ENCODE measurements around the gene TCERG1L. TPM values are rescaled to one million over a fixed set of nuclear protein-coding genes. Genes with fewer than 3 reads are reported as not detected.

The TCERG1L gene
- total RNA-seq, 6 experiments from 2014 or later: not detected

- Histone ChIP-seq H3K4me3 (no peak overlapping the region), H3K27me3 (no peaks in the 10 kb centered on the region), H3K9me3 (no peaks in the 10 kb centered on the region), H3K36me3 (no peaks in the 10 kb centered on the region), H3K27ac (no peak overlapping the region), H3K4me1 (no peaks in the 10 kb centered on the region)
- TF ChIP-seq CTCF (IDR thresholded peaks at IDR 0.05) (no peak), POLR2A (IDR thresholded peaks at IDR 0.05) (no peak)
- 43% methylated on average over 22 of the region's 29 CpGs for WGBS (ENCODE audit: insufficient coverage, low coverage, low lambda C conversion rate, missing lambda C conversion rate)
- ATAC-seq (peak; percentile 41 to 58 (median 56)), DNase-seq (no peak)
- intact Hi-C loops (cut with DNase I): no loop called here
Observed at GRCh38 chr10:131094527-131095312, 216.8 kb downstream of the TCERG1L start.

GRCh38 chr10:131093795-131094366 lies 217.6 kb downstream of the TCERG1L start:
- 58% methylated on average over 14 of the region's 19 CpGs for WGBS (ENCODE audit: insufficient coverage, low coverage, low lambda C conversion rate, missing lambda C conversion rate)
- H3K27ac ChIP-seq: no peak overlapping the region
- TF ChIP-seq POLR2A (IDR thresholded peaks at IDR 0.05) (no peak), CTCF (IDR thresholded peaks at IDR 0.05) (no peak)
- peak; percentile 14 to 38 (median 25) for ATAC-seq
- H3K4me1 ChIP-seq: no peaks in the 10 kb centered on the region
- no peaks in the 10 kb centered on the region for H3K9me3 ChIP-seq
- no peak for DNase-seq
- intact Hi-C loops (cut with DNase I): no loop called here
- no peaks in the 10 kb centered on the region for H3K36me3 ChIP-seq
- H3K27me3 ChIP-seq: no peaks in the 10 kb centered on the region
- H3K4me3 ChIP-seq: no peak overlapping the region

- 20% methylated on average over 1 of the region's 14 CpGs for WGBS (ENCODE audit: insufficient coverage, low coverage, low lambda C conversion rate, missing lambda C conversion rate)
- Histone ChIP-seq H3K4me3 (no peak overlapping the region), H3K27me3 (no peaks in the 10 kb centered on the region), H3K36me3 (no peaks in the 10 kb centered on the region), H3K4me1 (no peaks in the 10 kb centered on the region), H3K27ac (no peak overlapping the region), H3K9me3 (no peaks in the 10 kb centered on the region)
- no peak for TF ChIP-seq POLR2A (IDR thresholded peaks at IDR 0.05)
- TF ChIP-seq CTCF (IDR thresholded peaks at IDR 0.05): no peak
- ATAC-seq (no peak), DNase-seq (no peak)
- intact Hi-C loops (cut with DNase I): no loop called here
Observed at GRCh38 chr10:131093346-131093745, 218.2 kb downstream of the TCERG1L start.

DNA sequence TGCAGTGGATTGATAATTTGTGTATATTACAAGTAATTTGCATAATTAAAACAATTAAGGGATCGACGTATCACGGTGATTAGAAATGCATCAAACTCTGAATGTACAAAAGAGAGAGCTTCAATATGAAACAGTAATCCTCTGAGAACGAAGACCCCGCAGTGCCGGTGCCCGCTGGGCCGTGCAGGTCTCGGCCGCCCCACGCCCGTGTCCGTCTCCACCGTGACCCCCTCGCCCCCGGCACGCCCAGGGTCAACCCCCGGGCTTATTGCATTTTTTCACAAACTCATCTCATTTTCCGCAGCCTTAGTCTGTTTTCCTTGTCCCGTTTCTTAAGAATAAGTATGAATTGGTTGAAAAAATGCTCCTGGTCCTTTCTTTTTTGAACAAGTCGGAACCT lies 218.6 kb downstream of the TCERG1L start:
- Histone ChIP-seq H3K4me3 (no peak overlapping the region), H3K27me3 (no peaks in the 10 kb centered on the region), H3K9me3 (no peaks in the 10 kb centered on the region), H3K4me1 (no peaks in the 10 kb centered on the region), H3K36me3 (no peaks in the 10 kb centered on the region), H3K27ac (no peak overlapping the region)
- DNase-seq (no peak), ATAC-seq (no peak)
- 66% methylated on average over 6 of the region's 21 CpGs for WGBS (ENCODE audit: insufficient coverage, low coverage, low lambda C conversion rate, missing lambda C conversion rate)
- intact Hi-C loops (cut with DNase I): no loop called here
- no peak for TF ChIP-seq POLR2A (IDR thresholded peaks at IDR 0.05)
- no peak for TF ChIP-seq CTCF (IDR thresholded peaks at IDR 0.05)
